Activated naive CD8-positive, alpha-beta T cell (primary cell): ENCODE results near the gene PRPF31.
A peak's percentile ranks its signal among the peaks of the same experiment; 100 is the strongest.

Experiments used
- H3K27ac Mint-ChIP-seq: one replicate; pipeline ENCODE4 v1.8.0; 2021; ENCODE audit warnings: mixed read lengths
- H3K27me3 Mint-ChIP-seq: one replicate; pipeline ENCODE4 v1.8.0; 2021; ENCODE audit warnings: mixed read lengths
- H3K36me3 Mint-ChIP-seq: one replicate; pipeline ENCODE4 v1.8.0; 2021; ENCODE audit warnings: mixed read lengths
- H3K4me1 Mint-ChIP-seq: one replicate; pipeline ENCODE4 v1.8.0; 2021; ENCODE audit warnings: low read depth, mixed read lengths
- H3K4me3 Mint-ChIP-seq: one replicate; pipeline ENCODE4 v1.8.0; 2021; ENCODE audit warnings: mild to moderate bottlenecking, mixed read lengths
- H3K9me3 Mint-ChIP-seq: one replicate; pipeline ENCODE4 v1.8.0; 2021; ENCODE audit warnings: low read depth, mixed read lengths

Gene PRPF31

DNA sequence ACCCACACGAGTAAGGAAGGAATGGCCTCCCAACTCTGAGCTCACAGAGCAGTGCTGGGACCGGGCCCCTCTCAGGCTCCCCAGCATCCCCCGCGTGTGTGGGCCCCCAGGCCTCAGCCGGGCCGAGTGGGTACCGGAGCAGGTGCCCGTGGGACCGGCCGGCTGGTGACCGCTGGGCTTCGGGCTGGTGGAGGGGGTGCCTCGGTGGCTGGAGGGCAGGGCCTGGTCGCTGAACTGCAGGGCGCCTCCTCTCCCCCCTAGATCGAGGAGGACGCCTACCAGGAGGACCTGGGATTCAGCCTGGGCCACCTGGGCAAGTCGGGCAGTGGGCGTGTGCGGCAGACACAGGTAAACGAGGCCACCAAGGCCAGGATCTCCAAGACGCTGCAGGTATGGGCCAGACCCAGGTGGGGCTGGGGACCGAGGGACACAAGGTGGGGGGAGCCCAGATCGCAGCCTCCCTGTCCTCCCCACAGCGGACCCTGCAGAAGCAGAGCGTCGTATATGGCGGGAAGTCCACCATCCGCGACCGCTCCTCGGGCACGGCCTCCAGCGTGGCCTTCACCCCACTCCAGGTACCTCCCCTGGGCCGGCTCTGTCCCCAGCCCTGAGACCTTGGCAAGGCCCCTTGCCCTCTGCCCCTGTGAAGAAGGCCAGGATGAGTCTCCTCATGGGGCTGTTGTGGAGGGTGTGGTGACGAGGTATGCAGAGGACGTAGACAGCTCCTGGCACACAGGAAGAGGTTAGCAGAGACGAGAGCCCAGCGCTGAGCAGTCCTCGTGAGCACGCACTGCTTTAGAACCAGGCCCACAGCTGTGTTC, 13.5 kb downstream of the PRPF31 start:
- no peak overlapping the region for H3K27ac Mint-ChIP-seq
- H3K4me3 Mint-ChIP-seq, result no peak overlapping the region
- H3K36me3 Mint-ChIP-seq, result peaks cover 2% of the 10 kb centered on the region
- no peaks in the 10 kb centered on the region for H3K4me1 Mint-ChIP-seq
- no peaks in the 10 kb centered on the region for H3K9me3 Mint-ChIP-seq
- no peaks in the 10 kb centered on the region for H3K27me3 Mint-ChIP-seq

DNA sequence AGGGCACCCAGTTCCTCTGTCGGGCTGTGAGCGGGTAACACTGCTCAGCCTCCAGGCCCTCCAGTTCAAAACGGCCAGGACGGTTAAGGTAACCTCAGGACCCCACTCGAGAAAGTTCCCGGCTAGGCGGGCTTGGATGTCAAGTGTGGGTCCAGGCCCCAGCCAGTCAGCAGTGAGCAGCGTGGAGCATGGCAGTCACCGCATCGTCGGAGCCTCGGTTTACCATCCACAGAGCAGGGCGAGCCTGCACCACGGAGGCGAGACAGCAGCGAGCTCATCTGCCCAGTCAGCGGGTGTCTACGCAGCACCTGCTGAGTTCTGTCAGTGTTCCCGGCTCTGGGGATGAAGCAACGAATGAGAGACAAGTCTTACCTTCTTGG, 14.1 kb downstream of the PRPF31 start:
- H3K27me3 Mint-ChIP-seq, result no peaks in the 10 kb centered on the region
- H3K27ac Mint-ChIP-seq, result no peak overlapping the region
- no peak overlapping the region for H3K4me3 Mint-ChIP-seq
- peaks cover 3% of the 10 kb centered on the region for H3K4me1 Mint-ChIP-seq
- peaks cover 2% of the 10 kb centered on the region for H3K36me3 Mint-ChIP-seq
- no peaks in the 10 kb centered on the region for H3K9me3 Mint-ChIP-seq

DNA sequence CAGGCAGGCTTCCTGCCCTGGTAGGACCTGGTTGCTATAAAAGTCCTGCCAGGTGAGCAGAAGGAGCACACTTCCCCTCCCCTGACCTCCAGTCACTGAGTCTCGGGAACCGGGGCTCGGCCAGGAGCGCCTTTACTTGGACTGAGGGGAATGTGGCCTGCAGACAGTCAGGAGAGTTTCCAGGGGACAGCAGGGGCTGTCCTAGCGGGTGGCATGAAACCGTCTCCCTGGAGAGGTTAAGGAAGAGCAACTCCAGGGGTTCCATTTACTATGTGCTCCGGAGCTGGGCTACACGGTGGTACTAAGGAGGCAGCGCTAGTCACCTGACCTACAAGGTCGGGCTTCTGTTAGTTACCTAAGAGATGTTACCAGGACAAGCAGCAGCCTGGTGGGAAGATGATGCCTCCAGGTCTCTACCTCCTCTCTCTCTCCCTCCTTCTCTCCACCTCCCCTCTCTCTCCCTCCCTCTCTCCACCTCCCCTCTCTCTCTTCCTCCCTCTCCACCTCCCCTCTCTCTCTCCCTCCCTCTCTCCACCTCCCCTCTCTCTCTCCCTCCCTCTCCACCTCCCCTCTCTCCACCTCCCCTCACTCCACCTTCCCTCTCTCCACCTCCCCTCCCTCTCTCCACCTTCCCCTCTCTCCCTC, 17.9 kb downstream of the PRPF31 start:
- no peak overlapping the region for H3K4me3 Mint-ChIP-seq

DNA sequence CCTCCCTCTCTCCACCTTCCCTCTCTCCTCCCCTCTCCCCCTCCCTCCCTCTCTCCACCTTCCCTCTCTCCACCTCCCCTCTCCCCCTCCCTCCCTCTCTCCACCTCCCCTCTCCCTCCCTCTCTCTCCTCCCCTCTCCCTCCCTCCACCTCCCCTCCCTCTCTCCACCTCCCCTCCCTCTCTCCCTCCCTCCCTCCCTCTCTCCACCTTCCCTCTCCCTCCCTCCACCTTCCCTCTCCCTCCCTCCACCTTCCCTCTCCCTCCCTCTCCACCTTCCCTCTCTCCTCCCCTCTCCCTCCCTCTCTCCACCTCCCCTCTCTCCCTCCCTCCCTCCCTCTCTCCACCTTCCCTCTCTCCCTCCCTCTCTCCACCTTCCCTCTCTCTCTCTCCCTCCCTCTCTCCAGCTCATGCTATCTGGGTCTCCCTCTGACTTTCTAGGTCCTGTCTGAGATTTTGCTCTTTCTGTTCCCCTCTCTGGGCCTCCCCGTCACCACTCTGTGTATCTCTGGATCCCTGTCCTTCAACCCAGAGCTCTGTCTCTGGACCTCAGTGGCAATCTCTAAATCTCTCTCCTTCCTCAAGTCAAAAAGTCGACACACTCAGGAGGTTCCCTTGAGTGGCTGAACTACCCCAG, 18.5 kb downstream of the PRPF31 start:
- H3K4me1 Mint-ChIP-seq, result peaks cover 21% of the 10 kb centered on the region
- no peak overlapping the region for H3K27ac Mint-ChIP-seq
- peaks cover 2% of the 10 kb centered on the region for H3K36me3 Mint-ChIP-seq

More for the DNA sequence above, 17.9 kb downstream of the PRPF31 start:
- H3K9me3 Mint-ChIP-seq, result no peaks in the 10 kb centered on the region
- peaks cover 2% of the 10 kb centered on the region for H3K36me3 Mint-ChIP-seq
- H3K27me3 Mint-ChIP-seq, result no peaks in the 10 kb centered on the region
- H3K27ac Mint-ChIP-seq, result no peak overlapping the region
- peaks cover 15% of the 10 kb centered on the region for H3K4me1 Mint-ChIP-seq

DNA sequence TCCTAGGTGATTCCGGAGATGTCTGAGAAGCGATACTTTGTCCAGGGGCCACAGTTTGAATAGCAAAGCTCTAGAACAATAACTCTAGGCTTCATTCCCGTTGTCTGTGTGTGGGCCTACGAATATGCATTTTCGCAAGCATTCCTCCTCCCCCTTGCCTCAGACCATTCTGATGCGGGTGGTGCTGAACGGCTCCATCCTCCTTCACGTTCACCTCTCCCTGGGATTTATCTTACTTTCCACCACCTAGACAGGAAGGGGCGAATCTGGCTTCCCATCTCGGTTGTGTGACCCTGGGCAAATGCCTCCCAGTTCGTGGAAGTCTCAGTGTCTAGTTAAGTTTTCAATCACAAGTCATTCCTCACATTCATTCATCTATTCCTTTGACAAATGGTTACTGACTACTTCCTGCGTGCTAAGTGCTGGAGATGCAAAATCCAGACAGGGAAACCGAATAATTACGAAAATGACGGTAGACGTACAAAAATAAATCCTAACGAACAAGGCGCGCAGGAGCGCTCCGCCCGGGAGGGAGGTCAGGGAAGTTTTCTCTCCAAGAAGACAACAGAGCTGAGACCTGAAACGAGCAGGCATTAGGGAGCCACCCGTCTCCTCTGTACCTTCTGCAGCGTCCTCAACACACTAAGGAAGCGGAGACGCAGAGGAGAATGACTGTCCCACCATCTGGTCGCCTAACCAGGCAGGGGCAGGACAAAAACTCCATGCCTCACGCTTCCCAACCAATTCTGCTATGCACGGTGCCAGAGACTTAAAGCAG, 20.7 kb downstream of the PRPF31 start:
- peak overlapping the region; percentile 76 for H3K27ac Mint-ChIP-seq
- H3K36me3 Mint-ChIP-seq, result peaks cover 2% of the 10 kb centered on the region
- peak overlapping the region; percentile 89 for H3K4me3 Mint-ChIP-seq
- H3K27me3 Mint-ChIP-seq, result no peaks in the 10 kb centered on the region
- peaks cover 38% of the 10 kb centered on the region for H3K4me1 Mint-ChIP-seq
- no peaks in the 10 kb centered on the region for H3K9me3 Mint-ChIP-seq

More for the DNA sequence above, 18.5 kb downstream of the PRPF31 start:
- H3K9me3 Mint-ChIP-seq, result no peaks in the 10 kb centered on the region
- no peaks in the 10 kb centered on the region for H3K27me3 Mint-ChIP-seq
- no peak overlapping the region for H3K4me3 Mint-ChIP-seq

DNA sequence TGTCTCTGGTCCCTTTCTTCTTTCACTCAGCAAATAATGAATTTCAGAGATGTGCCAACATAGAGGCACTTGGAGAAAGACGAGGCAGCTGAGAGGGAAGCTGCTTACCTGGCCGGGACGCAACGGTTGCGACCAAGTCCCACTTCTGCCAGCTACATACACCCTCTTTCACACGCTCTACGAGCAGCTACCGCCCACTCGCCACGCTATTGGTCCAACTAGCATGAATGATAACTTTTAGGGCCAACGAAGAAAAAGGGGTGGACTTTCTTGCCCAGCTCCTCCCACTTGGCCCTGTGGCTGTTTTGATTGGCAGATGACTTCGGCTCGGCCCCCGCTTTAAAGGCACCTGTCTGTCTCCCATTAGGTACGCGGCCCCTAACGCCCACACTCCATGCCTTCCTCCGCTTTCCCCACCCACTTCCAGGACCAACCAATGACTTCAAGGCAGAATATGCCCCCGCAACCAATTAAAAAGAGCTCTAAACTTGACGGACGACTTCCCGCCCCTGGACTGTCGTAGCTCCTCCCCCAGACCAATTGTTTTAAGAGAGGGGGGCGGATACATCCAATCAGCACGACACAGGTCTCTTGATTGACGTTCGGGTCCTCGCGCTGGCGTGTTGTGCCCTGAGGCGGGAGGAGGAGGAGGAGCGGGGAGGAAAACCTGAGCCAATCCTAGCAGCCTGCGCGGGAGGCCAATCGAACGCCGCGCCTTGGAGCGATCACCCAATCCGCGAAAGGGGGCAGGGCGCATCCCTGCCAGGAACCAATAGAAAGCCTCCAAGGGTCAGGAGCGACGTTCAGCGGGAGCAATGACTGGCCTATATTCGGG, 21.5 kb downstream of the PRPF31 start:
- Mint-ChIP-seq H3K9me3 (no peaks in the 10 kb centered on the region), H3K4me3 (peak overlapping the region; percentile 89), H3K27ac (peak overlapping the region; percentile 90), H3K4me1 (peaks cover 45% of the 10 kb centered on the region), H3K27me3 (no peaks in the 10 kb centered on the region), H3K36me3 (no peaks in the 10 kb centered on the region)

DNA sequence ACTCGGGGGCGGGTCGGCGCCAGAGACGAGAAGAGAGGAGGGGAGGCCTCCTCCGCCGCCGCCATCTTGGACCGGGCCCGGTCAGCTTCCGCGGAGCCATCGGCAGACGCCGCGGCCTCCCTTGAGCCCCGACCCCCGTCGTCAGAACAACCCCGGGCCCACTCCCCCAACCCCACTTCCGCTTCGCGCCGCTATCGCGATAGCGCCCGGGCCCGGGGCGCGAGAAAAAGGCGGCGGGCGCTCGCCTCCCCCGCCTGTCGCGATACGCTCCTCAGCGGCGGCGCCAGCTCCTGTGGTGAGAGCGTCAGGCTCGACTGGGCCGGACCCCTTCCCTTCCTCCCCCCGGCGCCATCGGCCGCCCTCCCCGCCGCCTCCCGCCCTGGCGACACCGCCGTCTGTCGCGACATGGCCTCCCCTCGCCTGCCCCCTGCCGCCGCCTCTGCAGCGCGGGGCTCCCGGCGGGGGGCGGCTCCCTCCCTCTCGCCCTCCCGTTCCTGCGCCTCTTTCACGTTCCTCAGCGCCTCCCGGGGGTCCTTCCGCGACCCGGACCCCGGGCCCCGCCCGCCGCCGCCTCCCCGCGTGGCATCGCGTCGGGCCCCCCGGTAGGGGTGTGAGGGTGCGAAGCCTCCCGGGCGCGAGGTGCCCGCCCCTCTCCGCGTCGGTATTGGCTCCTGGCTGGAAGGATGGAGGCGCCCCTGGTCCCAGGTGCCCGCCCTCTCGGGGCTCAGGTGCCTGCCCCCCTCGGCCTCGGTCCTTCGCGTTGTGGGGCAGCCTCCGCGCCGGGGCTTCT, 22.3 kb downstream of the PRPF31 start, which contains the start of gene CNOT3:
Gene CNOT3, plus strand, starts transcription at position 64 of the 790 bp plus-strand sequence. CDS start 5,217 bp downstream, outside the sequence.
- Mint-ChIP-seq H3K4me3 (peak within 1 kb of the TSS; percentile 94), H3K27me3 (no peaks in the 10 kb centered on the region), H3K4me1 (peaks cover 45% of the 10 kb centered on the region), H3K9me3 (no peaks in the 10 kb centered on the region), H3K36me3 (no peaks in the 10 kb centered on the region), H3K27ac (peak within 1 kb of the TSS; percentile 96)

DNA sequence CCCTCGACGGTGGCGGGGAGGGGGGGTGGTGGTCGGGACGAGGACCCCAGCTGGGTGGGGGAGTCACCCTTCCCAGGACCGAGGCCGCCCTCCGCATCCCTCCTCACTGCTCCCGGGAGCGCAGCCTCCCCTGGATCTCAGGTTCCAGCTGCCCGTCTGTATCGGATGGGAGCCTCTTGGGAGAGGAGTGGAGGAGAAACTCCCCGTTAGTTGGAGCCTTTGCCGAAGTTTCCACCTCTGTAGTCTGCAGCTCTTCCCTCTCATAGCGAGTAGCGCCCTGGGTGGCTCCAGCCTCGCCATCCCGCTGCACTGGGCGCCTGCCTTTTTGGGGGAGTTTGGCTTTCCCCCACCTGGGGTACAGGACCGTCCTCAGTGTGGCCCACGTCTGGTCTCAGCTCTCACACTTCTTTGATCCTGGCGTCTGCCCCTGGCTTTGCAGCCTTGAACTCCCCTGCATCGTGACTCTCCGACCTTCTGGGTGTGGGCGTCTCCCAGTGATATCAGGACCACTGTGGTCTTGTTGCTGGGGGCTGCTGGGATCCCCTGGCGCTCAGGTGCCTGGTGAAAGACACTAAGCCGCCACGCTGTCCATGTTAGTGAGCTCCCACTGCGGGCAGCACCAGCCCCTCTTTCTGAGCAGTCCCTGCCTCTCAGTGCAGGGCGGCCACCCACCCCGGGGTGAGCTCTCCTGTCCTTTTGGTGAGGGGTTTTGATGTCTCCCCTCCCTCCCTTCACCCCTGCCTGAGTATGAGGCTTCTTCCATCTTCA, 23.1 kb downstream of the PRPF31 start:
- H3K9me3 Mint-ChIP-seq, result no peaks in the 10 kb centered on the region
- H3K36me3 Mint-ChIP-seq, result no peaks in the 10 kb centered on the region
- no peaks in the 10 kb centered on the region for H3K27me3 Mint-ChIP-seq
- H3K27ac Mint-ChIP-seq, result peak overlapping the region; percentile 96
- H3K4me1 Mint-ChIP-seq, result peaks cover 45% of the 10 kb centered on the region
- H3K4me3 Mint-ChIP-seq, result peak overlapping the region; percentile 94

DNA sequence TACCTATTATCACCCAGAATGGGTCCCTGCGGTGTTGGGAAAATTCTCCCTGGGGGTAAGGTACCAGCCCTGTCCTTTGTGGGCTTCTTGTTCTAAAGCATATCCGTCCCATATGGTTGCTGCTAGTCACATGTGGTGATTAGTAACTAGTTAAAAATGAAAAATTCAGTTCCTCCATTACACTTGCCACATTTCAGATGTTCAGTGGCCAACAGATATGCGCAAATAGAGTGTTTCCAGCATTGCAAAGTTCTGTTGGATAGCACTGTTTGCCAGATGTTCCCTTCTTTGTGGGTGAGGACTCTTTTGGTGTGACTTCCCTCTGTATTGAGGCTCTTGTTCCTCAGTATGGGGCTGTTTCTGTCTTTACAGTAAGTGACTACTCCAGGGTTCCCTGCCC, 25.8 kb downstream of the PRPF31 start:
- Mint-ChIP-seq H3K27ac (peak overlapping the region; percentile 61), H3K4me3 (no peak overlapping the region), H3K4me1 (peaks cover 38% of the 10 kb centered on the region)

DNA sequence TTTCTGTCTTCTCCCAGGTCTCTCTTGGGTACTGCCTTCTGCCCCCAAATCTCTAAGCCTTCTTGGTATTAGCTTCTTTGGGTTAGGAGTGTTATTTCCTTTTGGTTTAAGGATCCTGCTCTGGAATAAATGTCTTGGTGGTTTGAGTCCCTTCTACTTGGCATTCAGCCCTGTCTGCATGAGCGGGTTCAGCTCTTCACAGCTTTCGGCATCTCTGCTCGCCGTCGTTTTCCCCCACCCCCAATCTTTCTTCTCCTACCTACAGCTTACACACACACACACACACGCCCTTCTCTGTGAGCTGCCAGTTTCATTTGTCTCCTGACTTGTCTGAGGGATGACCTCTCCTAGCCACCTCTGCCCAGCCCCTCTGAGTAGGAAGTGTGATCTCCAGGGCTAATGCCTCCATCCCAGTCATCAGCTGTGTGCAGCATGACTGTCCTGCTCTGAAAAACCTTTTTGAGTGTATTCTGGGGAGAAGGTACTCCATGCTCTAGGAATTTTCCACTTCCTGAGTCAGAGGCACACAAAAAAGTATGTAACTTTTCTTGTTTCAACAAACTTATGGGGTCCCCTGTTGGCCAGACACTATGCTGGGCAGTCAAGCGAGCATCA, 26.7 kb downstream of the PRPF31 start:
- H3K36me3 Mint-ChIP-seq, result peaks cover 3% of the 10 kb centered on the region
- peaks cover 32% of the 10 kb centered on the region for H3K4me1 Mint-ChIP-seq
- H3K4me3 Mint-ChIP-seq, result no peak overlapping the region
- H3K9me3 Mint-ChIP-seq, result no peaks in the 10 kb centered on the region
- H3K27me3 Mint-ChIP-seq, result no peaks in the 10 kb centered on the region
- no peak overlapping the region for H3K27ac Mint-ChIP-seq

More for the DNA sequence above, 25.8 kb downstream of the PRPF31 start:
- Mint-ChIP-seq H3K36me3 (no peaks in the 10 kb centered on the region), H3K9me3 (no peaks in the 10 kb centered on the region), H3K27me3 (no peaks in the 10 kb centered on the region)

DNA sequence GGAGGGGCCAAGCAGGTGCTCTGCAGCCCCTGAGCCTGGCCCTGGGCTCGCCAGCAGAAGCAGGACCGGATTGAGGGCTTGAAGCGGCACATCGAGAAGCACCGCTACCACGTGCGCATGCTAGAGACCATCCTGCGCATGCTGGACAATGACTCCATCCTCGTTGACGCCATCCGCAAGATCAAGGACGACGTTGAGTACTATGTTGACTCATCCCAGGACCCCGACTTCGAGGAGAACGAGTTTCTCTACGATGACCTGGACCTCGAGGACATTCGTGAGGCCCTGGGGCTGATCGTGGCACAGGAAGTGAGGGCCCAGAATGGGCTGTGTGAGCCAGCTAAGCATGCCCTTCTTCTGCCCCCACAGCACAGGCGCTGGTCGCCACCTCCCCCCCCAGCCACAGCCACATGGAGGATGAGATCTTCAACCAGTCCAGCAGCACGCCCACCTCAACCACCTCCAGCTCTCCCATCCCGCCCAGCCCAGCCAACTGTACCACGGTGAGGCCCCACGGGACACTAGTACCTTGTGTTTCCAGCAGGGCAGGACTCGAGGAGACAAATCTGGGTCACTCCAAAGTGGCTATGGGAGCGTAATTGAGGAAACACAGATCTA, 30.1 kb downstream of the PRPF31 start:
- Mint-ChIP-seq H3K4me3 (no peak overlapping the region), H3K9me3 (no peaks in the 10 kb centered on the region), H3K27me3 (no peaks in the 10 kb centered on the region), H3K36me3 (peaks cover 3% of the 10 kb centered on the region), H3K4me1 (peaks cover 18% of the 10 kb centered on the region), H3K27ac (no peak overlapping the region)

DNA sequence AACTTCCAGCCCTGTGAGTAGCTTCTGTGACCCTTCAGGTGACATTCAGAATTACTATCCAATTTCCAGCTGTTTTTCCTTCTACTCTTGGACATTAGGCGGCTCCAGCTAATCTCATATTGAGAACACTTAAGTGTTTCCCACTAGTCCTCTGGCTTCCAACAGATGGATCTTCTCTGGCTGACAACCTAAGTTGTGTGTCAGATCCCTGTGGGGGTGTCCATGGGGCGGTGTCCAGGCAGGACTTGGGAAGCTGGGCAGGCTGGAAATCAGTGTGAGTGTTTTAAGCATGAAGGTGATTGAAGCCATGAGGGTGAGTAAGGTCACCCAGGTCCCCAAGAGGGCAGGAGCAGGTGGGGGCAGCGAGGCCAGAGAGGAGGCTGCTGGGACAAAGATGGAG, 32.1 kb downstream of the PRPF31 start:
- H3K4me1 Mint-ChIP-seq, result peaks cover 10% of the 10 kb centered on the region
- H3K36me3 Mint-ChIP-seq, result peaks cover 3% of the 10 kb centered on the region
- H3K27me3 Mint-ChIP-seq, result no peaks in the 10 kb centered on the region
- no peak overlapping the region for H3K27ac Mint-ChIP-seq
- H3K4me3 Mint-ChIP-seq, result no peak overlapping the region
- no peaks in the 10 kb centered on the region for H3K9me3 Mint-ChIP-seq
